WERI-Rb-1 (cell line): ENCODE data around the gene RBSN.

Experiments used
- DNase-seq: peaks from one replicate; pipeline ENCODE4 v3.0.0-alpha.2; 2020
- H3K27ac ChIP-seq: fragments of 250-450 bp; sonication (Bioruptor Pico); 2 replicates; pipeline ENCODE4 v1.5.1; 2020; ENCODE audit warnings: mild to moderate bottlenecking, moderate library complexity
- H3K27me3 ChIP-seq: fragments of 250-450 bp; sonication (Bioruptor Pico); 2 replicates; pipeline ENCODE4 v1.5.1; 2021; ENCODE audit warnings: mild to moderate bottlenecking, low read depth, moderate library complexity; ENCODE audit not compliant: insufficient read depth, severe bottlenecking
- H3K36me3 ChIP-seq: fragments of 250-450 bp; sonication (Bioruptor Pico); 2 replicates; pipeline ENCODE4 v1.5.1; 2020; ENCODE audit warnings: mild to moderate bottlenecking, moderate library complexity
- H3K4me3 ChIP-seq: 2 replicates; pipeline ENCODE4 v1.5.1; 2011; ENCODE audit warnings: low read depth, mild to moderate bottlenecking, control low read depth, low read length
- H3K9me3 ChIP-seq: fragments of 250-450 bp; sonication (Bioruptor Pico); 2 replicates; pipeline ENCODE4 v1.5.1; 2021; ENCODE audit warnings: mild to moderate bottlenecking, moderate library complexity; ENCODE audit not compliant: severe bottlenecking
- CTCF ChIP-seq: IDR thresholded peaks from 2 replicates; pipeline ENCODE4 v1.5.1; 2011; ENCODE audit warnings: low read depth, mild to moderate bottlenecking, control low read depth, inconsistent platforms, low read length

RBSN gene

GRCh38 chr3:15051531-15051930, 47.4 kb downstream of the RBSN start:
- H3K4me3 ChIP-seq: no peak overlapping the region
- H3K27ac ChIP-seq: no peak overlapping the region
- no peaks in the 10 kb centered on the region for H3K27me3 ChIP-seq
- DNase-seq: peak; percentile 74
- H3K9me3 ChIP-seq: no peaks in the 10 kb centered on the region
- peak; percentile 94 for TF ChIP-seq CTCF
- peaks cover 83% of the 10 kb centered on the region for H3K36me3 ChIP-seq

DNA sequence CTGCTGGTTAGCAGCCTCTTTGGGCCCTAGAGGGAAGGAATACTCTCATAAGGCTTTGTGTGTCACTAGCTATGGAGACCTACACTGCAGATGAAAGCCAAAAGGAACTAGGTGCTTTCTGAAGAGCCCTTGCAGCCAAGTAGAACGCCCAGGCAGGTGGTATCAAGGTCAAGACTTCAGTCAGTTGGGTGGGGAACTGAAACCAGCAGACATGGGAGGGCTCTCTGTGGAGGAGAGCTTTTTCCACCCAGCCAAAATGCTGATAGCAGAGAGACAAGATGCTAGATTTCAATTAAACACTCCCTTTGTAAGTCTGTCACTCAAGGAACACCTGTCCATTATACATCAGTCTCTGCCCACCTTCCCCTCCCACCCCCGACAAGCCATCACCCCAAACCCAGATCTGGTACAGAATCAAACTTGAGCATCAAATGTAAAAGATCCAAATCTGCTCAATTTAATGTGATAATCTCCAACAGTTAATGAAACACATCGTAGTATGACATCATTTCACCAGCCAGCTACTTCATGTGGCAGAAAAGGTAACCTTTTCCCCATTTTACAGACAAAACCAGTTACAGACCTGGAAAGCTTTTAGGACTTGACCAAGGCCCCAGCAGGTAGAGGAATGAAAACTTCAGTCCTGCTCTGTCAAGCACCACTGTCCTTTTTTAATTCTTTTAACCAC, 48.4 kb downstream of the RBSN start:
- DNase-seq: no peak
- H3K4me3 ChIP-seq: no peak overlapping the region
- no peaks in the 10 kb centered on the region for H3K27me3 ChIP-seq
- TF ChIP-seq CTCF: no peak
- peaks cover 87% of the 10 kb centered on the region for H3K36me3 ChIP-seq
- no peak overlapping the region for H3K27ac ChIP-seq
- H3K9me3 ChIP-seq: no peaks in the 10 kb centered on the region

DNA sequence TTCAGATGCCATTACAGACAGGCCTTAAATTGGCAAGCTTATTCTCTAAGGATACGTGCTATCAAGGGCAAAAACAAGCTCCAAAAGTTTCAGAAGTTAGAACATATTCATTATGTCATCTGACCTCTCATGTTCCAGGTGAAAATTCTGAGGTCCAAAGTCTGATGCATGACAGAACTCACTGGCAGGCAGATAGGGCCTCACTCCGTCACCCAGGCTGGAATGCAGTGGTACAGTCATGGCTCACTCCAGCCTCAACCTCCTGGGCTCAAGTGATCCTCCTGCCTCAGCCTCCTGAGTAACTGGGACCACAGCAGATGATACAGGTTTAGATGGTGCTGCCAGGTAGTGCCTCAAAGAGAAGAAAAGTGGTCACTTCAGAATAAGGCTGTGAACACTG, 49.4 kb downstream of the RBSN start:
- no peaks in the 10 kb centered on the region for H3K27me3 ChIP-seq
- DNase-seq: no peak
- no peak overlapping the region for H3K4me3 ChIP-seq
- H3K9me3 ChIP-seq: no peaks in the 10 kb centered on the region
- no peak overlapping the region for H3K27ac ChIP-seq
- no peak for TF ChIP-seq CTCF
- H3K36me3 ChIP-seq: peaks cover 89% of the 10 kb centered on the region

DNA sequence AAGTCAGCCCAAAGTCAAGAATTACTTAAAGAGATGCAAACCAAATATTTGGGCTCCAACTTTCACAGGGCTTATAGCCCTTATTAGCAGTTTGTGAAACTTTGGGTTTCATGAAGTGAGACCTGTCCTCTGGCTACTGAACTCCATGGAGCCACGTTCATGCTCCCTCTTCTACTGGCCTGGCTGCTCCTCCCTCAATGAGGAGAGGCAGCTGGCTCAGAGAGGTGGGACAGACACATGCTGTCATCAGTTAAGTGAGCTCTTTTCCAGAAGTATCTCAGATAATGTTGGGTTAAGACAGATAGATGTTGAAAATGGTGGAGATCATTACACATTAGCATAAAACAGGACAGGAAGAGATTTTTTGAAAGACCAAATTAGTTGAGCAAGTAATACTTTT, 53.3 kb downstream of the RBSN start:
- Histone ChIP-seq H3K9me3 (no peaks in the 10 kb centered on the region), H3K36me3 (peaks cover 97% of the 10 kb centered on the region), H3K4me3 (no peak overlapping the region), H3K27ac (no peak overlapping the region), H3K27me3 (no peaks in the 10 kb centered on the region)
- TF ChIP-seq CTCF: no peak
- DNase-seq: no peak

- peaks cover 94% of the 10 kb centered on the region for H3K36me3 ChIP-seq
- H3K9me3 ChIP-seq: no peaks in the 10 kb centered on the region
- no peak for TF ChIP-seq CTCF
Measured at GRCh38 chr3:15044326-15044725, 54.6 kb downstream of the RBSN start.

GRCh38 chr3:15043408-15044171, 55.4 kb downstream of the RBSN start:
- Histone ChIP-seq H3K9me3 (no peaks in the 10 kb centered on the region), H3K27ac (no peak overlapping the region), H3K27me3 (no peaks in the 10 kb centered on the region), H3K36me3 (peaks cover 94% of the 10 kb centered on the region), H3K4me3 (no peak overlapping the region)
- TF ChIP-seq CTCF: no peak
- no peak for DNase-seq

More at GRCh38 chr3:15044326-15044725, 54.6 kb downstream of the RBSN start:
- H3K27me3 ChIP-seq: no peaks in the 10 kb centered on the region
- no peak overlapping the region for H3K4me3 ChIP-seq
- no peak overlapping the region for H3K27ac ChIP-seq
- no peak for DNase-seq
